Cardiac fibroblast (primary cell): ENCODE measurements around the gene PDGFRB.

Experiments used
- DNase-seq, 2 donors: peaks; one replicate each; pipeline versions ENCODE4 v3.0.0 to v3.0.0-alpha.2; 2010; ENCODE audit warnings: low read depth in 2 of 2
- H3K4me3 ChIP-seq, 2 donors: replicated peaks in 1 of 2; 1 replicate in 1 of 2; 2 replicates in 1 of 2; pipeline ENCODE4 v1.5.1; 2011; ENCODE audit warnings: low read depth in 2 of 2, low read length in 2 of 2, mild to moderate bottlenecking in 2 of 2, moderate library complexity in 1 of 2
- TF ChIP-seq, protein P1 (sequence below): IDR thresholded peaks from one replicate; pipeline ENCODE4 v1.5.1; 2011; ENCODE audit warnings: low read depth, mild to moderate bottlenecking, low read length, inconsistent platforms

PDGFRB gene

DNA sequence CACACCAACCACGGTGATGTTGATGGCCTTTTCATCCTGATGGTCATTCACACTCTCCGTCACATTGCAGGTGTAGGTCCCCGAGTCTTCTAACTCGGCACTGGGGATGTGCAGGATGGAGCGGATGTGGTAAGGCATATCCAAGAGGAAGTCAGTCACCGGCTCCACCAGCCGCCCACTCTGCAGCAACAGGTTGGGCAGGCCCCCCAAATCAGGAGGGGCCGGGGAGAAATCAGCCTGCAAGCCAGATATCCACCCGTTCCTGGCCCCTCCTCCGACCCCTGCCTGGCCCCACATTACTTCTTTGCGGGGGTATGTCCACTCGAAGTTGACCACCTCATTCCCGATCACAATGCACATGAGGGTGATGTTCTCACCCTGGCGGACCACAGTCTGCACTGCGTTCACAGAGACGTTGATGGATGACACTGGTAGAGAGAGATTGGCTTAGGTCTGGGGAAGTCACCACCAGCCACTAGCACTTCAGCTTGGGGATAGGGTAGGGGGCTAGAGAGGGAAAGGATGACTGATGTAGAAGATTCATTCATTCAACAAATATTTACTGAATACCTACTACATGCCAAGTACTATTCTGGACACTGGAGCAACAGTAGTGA lies 22.0 kb downstream of the PDGFRB start:
- no peak for DNase-seq
- H3K4me3 ChIP-seq: no peak overlapping the region
- TF ChIP-seq, protein P1, sequence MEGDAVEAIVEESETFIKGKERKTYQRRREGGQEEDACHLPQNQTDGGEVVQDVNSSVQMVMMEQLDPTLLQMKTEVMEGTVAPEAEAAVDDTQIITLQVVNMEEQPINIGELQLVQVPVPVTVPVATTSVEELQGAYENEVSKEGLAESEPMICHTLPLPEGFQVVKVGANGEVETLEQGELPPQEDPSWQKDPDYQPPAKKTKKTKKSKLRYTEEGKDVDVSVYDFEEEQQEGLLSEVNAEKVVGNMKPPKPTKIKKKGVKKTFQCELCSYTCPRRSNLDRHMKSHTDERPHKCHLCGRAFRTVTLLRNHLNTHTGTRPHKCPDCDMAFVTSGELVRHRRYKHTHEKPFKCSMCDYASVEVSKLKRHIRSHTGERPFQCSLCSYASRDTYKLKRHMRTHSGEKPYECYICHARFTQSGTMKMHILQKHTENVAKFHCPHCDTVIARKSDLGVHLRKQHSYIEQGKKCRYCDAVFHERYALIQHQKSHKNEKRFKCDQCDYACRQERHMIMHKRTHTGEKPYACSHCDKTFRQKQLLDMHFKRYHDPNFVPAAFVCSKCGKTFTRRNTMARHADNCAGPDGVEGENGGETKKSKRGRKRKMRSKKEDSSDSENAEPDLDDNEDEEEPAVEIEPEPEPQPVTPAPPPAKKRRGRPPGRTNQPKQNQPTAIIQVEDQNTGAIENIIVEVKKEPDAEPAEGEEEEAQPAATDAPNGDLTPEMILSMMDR: no peak

DNA sequence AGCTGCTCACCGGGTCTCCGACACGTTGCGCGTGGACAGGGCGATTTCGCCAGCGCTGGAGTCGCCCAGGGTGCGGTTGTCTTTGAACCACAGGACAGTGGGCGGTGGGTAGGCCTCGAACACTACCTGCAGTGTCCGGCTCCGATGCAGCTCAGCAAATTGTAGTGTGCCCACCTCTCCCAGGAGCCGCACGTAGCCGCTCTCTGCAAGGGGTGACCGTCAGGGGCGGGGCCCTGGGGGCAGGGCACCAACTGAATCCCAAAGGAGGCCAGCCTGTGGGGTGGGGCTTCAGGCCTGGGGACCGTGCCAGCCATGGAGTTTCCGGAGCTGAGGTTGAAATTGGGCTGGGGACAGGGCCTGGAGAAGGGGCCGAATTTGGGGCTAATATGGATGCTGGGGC lies 22.9 kb downstream of the PDGFRB start:
- TF ChIP-seq, protein P1: no peak
- no peak overlapping the region for H3K4me3 ChIP-seq
- no peak for DNase-seq

DNA sequence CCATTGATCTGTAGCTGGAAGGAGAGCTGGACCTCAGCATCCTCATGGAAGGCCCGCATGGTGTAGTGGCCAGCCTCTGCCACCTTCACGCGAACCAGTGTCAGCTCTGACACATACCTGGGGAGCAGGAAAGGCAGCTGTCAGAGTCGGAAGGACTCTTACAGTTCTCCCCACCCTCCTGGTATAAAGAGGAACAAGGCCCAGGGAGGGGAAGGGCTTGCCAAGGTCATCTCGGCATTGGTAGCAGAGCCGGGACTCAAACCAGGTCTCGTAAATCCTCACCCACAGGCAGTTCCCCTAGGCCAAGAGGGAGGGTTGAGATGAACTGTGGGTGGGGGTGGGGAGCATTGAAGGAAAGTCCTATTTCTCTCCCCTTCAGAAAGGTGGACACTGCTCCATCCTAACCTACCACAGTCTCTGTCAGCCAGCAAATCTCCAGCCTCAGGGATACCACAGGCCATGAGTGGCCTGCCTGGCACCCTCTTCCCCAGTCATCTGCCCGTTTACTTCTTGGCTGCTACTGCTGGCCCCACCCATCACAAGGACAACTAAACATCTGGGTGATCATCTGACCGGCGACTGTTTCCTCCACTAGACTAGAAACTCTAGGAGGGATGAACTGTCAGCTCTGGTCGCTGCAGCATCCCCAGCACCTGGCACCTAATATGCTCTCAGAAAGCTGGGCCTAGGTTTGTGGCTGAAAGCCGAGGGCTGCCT lies 23.5 kb downstream of the PDGFRB start:
- TF ChIP-seq, protein P1: no peak
- no peak for DNase-seq
- no peak overlapping the region for H3K4me3 ChIP-seq

DNA sequence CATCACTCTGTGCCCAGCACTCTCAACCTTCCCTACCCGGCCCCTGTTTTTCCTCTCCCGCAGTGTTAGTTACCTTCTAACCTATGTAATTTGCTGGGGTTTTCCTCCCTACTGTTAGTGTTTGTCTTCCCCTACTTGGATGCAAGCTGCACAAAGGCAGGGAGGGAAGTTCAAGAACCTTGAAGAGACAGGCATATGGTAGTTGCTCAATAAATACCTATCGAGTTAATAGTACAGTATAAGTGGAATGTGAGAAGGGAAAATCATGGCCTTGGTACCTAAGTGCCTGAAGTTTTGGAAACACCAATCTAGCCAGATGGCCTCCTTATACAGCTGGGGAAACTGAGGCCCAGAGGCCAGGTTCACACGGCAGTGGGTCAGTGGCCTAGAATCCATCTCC lies 24.2 kb downstream of the PDGFRB start:
- H3K4me3 ChIP-seq: no peak overlapping the region
- DNase-seq: no peak
- TF ChIP-seq, protein P1: no peak

DNA sequence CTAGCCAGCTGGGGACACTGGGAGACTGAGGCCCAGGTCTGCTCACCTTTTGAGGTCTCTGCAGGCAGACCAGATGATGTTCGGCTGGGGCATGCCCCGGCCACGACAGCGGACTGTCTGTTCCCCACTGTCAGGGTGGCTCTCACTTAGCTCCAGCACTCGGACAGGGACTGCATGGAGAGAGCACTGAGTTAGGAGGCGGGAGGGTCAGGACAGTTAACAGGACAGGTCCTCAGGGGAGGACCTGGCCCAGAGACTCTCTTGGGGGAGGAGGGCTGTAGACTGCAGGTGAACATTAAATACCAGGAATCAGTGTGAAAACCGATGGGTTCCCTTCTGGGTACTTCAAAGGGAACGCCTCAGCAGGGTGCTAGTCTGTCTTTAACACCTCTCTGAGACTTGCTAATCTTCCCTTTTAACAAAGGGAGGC lies 25.1 kb downstream of the PDGFRB start:
- TF ChIP-seq, protein P1: no peak
- DNase-seq: no peak
- H3K4me3 ChIP-seq: no peak overlapping the region

DNA sequence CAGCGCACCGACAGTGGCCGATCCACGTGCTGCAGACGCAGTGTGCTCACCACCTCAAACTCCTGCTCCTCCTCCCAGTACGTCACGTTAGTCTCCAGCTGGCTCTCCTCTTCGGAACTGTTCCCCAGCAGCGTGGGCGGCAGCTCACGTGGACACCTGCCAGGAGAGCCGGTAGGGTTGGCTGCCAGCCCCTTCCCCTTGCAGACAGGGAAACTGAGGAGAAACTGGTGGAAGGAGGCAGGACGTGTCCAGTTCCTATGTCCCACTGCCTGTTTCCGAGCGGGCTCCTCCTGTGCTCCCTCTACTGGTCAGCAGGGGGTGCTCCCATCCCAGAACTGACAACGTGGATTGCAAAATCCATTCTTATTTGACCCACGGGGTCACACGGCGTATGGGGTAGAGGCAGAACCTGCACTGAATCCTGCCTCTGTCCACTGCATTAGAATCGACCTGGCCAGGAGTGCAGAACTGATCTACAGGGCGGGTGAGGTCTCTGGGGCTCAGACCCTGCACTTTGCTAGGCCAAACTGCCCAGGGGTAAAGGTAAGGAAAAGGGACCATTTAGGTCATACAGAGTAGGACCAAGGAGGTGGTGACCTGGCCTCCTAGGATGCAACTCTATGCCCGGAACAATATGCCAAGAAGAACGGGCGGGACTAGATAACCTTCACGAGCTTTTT lies 25.7 kb downstream of the PDGFRB start:
- DNase-seq: peak; percentile 85 to 86
- H3K4me3 ChIP-seq: peak overlapping the region in 1 of 2 donors; percentile 10
- TF ChIP-seq, protein P1: peak; percentile 97
